Calu3 (cell line): ENCODE data around the gene TNRC6C. TPM values are rescaled to one million over a fixed set of nuclear protein-coding genes. Genes with fewer than 3 reads are reported as not detected.

Source experiments
- BruUV-seq: library from RNA; stranded (reverse); fragments of 400-500 nt; replicated peaks from 2 replicates; lab custom pipeline; 2021; lab: Mats Ljungman, UMichigan
- CTCF ChIA-PET: fragments of 300-600 bp; sonication (Branson Sonifier 250); formaldehyde crosslinking; loops from one replicate; lab custom pipeline; 2022; ENCODE audit warnings: antibody characterized with exemption; lab: Charles Lee
- DNase-seq: peaks from one replicate; pipeline ENCODE4 v3.0.0; 2022
- H3K27ac Mint-ChIP-seq: one replicate; pipeline ENCODE4 v1.8.0; 2022; ENCODE audit warnings: mixed read lengths; ENCODE audit not compliant: unreplicated experiment
- H3K27me3 Mint-ChIP-seq: one replicate; pipeline ENCODE4 v1.8.0; 2022; ENCODE audit warnings: mixed read lengths; ENCODE audit not compliant: unreplicated experiment
- H3K36me3 Mint-ChIP-seq: one replicate; pipeline ENCODE4 v1.8.0; 2022; ENCODE audit warnings: mild to moderate bottlenecking, moderate library complexity, mixed read lengths; ENCODE audit not compliant: insufficient read depth, unreplicated experiment
- H3K4me1 Mint-ChIP-seq: one replicate; pipeline ENCODE4 v1.8.0; 2022; ENCODE audit warnings: mild to moderate bottlenecking, low read depth, mixed read lengths; ENCODE audit not compliant: unreplicated experiment
- H3K4me3 Mint-ChIP-seq: one replicate; pipeline ENCODE4 v1.8.0; 2022; ENCODE audit warnings: mild to moderate bottlenecking, low read depth, moderate library complexity, mixed read lengths; ENCODE audit not compliant: unreplicated experiment
- H3K9me3 Mint-ChIP-seq: one replicate; pipeline ENCODE4 v1.8.0; 2022; ENCODE audit warnings: low read depth, mixed read lengths; ENCODE audit not compliant: unreplicated experiment
- intact Hi-C: fragments of 100-400 bp; cut with micrococcal nuclease; formaldehyde crosslinking; loops from one replicate; pipeline ENCODE4 v1.10.0; 2022; ENCODE audit not compliant: unreplicated experiment
- total RNA-seq: library from RNA; stranded (reverse); gene quantifications from 2 replicates; pipeline ENCODE4 v1.2.3, GENCODE V29; 2022
- TF ChIP-seq, protein P1 (sequence below): fragments of 200-600 bp; IDR thresholded peaks from one replicate; pipeline ENCODE4 v1.8.0; 2022; ENCODE audit warnings: antibody characterized with exemption; ENCODE audit not compliant: unreplicated experiment

Gene TNRC6C
- total RNA-seq, 1 experiment from 2014 or later = 18.2 TPM

- BruUV-seq = no TSS peak
- no peak for DNase-seq
- peaks cover 92% of the 10 kb centered on the region for H3K27me3 Mint-ChIP-seq
- H3K36me3 Mint-ChIP-seq = no peaks in the 10 kb centered on the region
- intact Hi-C loops = no loop called here
- TF ChIP-seq, protein P1, sequence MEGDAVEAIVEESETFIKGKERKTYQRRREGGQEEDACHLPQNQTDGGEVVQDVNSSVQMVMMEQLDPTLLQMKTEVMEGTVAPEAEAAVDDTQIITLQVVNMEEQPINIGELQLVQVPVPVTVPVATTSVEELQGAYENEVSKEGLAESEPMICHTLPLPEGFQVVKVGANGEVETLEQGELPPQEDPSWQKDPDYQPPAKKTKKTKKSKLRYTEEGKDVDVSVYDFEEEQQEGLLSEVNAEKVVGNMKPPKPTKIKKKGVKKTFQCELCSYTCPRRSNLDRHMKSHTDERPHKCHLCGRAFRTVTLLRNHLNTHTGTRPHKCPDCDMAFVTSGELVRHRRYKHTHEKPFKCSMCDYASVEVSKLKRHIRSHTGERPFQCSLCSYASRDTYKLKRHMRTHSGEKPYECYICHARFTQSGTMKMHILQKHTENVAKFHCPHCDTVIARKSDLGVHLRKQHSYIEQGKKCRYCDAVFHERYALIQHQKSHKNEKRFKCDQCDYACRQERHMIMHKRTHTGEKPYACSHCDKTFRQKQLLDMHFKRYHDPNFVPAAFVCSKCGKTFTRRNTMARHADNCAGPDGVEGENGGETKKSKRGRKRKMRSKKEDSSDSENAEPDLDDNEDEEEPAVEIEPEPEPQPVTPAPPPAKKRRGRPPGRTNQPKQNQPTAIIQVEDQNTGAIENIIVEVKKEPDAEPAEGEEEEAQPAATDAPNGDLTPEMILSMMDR = no peak
- H3K4me3 Mint-ChIP-seq = no peak overlapping the region
- H3K9me3 Mint-ChIP-seq = no peaks in the 10 kb centered on the region
- no peaks in the 10 kb centered on the region for H3K4me1 Mint-ChIP-seq
- CTCF ChIA-PET = no interaction called here
- no peak overlapping the region for H3K27ac Mint-ChIP-seq
Measured at GRCh38 chr17:77925831-77926543, 32.5 kb upstream of the TNRC6C start.

DNA sequence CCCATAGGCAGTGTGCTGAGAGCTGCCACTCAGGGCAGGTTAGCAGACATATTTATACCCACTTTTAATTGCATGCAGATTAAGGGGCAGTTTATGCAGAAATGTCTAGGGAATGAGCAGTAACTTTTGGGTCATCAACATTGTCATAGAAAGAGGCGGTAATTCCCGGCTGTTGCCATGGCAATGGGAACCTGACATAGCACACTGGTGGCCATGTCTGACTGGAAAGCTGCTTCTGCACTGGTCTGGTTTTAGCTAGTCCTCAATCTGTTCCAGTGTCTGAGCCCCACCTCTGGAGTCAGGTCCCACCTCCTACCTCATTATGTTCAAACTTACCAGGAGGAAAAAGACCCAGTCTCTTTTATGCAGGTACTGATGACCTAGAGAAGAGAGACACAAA is 31.5 kb upstream of the TNRC6C start:
- H3K4me1 Mint-ChIP-seq = no peaks in the 10 kb centered on the region
- peaks cover 90% of the 10 kb centered on the region for H3K27me3 Mint-ChIP-seq
- no peaks in the 10 kb centered on the region for H3K9me3 Mint-ChIP-seq
- CTCF ChIA-PET = no interaction called here
- TF ChIP-seq, protein P1 = no peak
- H3K27ac Mint-ChIP-seq = no peak overlapping the region
- H3K36me3 Mint-ChIP-seq = no peaks in the 10 kb centered on the region
- DNase-seq = no peak
- H3K4me3 Mint-ChIP-seq = no peak overlapping the region
- intact Hi-C loops = no loop called here
- BruUV-seq = no TSS peak

DNA sequence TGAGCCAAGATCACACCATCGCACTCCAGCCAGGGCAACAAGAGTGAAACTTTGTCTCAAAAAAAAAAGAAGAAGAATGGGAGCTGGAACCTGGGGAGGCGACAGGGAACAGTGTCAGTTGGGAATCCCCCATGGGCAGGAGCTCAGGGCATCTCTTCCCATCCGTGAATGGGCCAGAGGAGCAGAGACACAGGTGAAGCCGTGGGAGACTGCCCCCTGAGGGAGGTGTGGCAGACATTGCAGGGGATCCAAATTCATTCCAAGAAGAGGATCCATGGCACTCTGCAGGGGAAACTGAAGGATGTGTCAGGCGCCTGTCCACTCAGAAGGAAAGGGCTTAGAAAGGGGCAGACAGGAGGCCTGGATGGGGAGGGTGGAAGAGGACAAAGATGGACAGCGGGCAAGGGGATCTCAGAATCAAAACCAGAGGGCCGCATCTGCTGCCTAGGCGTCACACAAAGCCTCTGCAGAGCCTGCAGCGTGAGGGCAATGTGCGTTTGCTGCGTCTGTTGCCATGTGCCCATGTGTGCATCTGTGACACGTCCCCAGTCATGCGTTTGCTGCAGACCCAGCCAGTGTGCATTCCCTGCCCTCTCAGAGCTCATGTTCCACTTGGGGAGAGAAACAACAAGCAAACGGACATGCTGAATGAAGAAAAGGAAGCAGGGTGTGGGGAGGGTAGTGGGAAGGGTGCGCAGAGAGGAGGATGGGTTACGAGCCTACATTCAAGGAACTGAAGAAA is 30.6 kb upstream of the TNRC6C start:
- no peaks in the 10 kb centered on the region for H3K36me3 Mint-ChIP-seq
- H3K4me3 Mint-ChIP-seq = no peak overlapping the region
- intact Hi-C loops = no loop called here
- no peak for DNase-seq
- TF ChIP-seq, protein P1 = no peak
- no peak overlapping the region for H3K27ac Mint-ChIP-seq
- H3K9me3 Mint-ChIP-seq = no peaks in the 10 kb centered on the region
- H3K27me3 Mint-ChIP-seq = peaks cover 93% of the 10 kb centered on the region
- no TSS peak for BruUV-seq
- CTCF ChIA-PET = no interaction called here
- no peaks in the 10 kb centered on the region for H3K4me1 Mint-ChIP-seq

- H3K27ac Mint-ChIP-seq = no peak overlapping the region
- no peaks in the 10 kb centered on the region for H3K4me1 Mint-ChIP-seq
- BruUV-seq = no TSS peak
- intact Hi-C loops = no loop called here
- H3K27me3 Mint-ChIP-seq = peaks cover 93% of the 10 kb centered on the region
- DNase-seq = no peak
- H3K9me3 Mint-ChIP-seq = no peaks in the 10 kb centered on the region
- no peaks in the 10 kb centered on the region for H3K36me3 Mint-ChIP-seq
- no peak overlapping the region for H3K4me3 Mint-ChIP-seq
- CTCF ChIA-PET = interaction anchor here (0.6 kb wide), 1 partner anchor 544 kb away, joined by 5 read pairs; no protein-coding TSS in a partner anchor
- TF ChIP-seq, protein P1 = no peak
Measured at GRCh38 chr17:77928519-77929179, 29.9 kb upstream of the TNRC6C start.
